Activated naive CD8-positive, alpha-beta T cell treated with anti-CD3 and anti-CD28 coated beads, Interleukin-2, amount 10 ng/mL, durations not matched to agents 7 days and 5 days (primary cell): Measurements from ENCODE around the gene DSE. TPM values are rescaled to one million over a fixed set of nuclear protein-coding genes. Genes with fewer than 3 reads are reported as not detected.

ENCODE experiments used
- ATAC-seq: fragments of 150-1000 bp; cut with Tn5 transposase; one replicate; pipeline ENCODE4 v1.10.0; 2021; ENCODE audit warnings: low read depth, moderate library complexity
- POLR2A ChIA-PET: fragments of 350-600 bp; sonication (Branson Sonifier 250); formaldehyde crosslinking; loops from one replicate; lab custom pipeline; 2021; ENCODE audit warnings: antibody characterized with exemption; lab: Charles Lee
- DNase-seq: peaks from one replicate; pipeline ENCODE4 v3.0.0; 2021
- H3K27ac Mint-ChIP-seq: one replicate; pipeline ENCODE4 v1.8.0; 2022; ENCODE audit warnings: mild to moderate bottlenecking, mixed read lengths
- H3K27me3 Mint-ChIP-seq: one replicate; pipeline ENCODE4 v1.8.0; 2022; ENCODE audit warnings: mild to moderate bottlenecking, moderate library complexity, mixed read lengths
- H3K36me3 Mint-ChIP-seq: one replicate; pipeline ENCODE4 v1.8.0; 2021; ENCODE audit warnings: mild to moderate bottlenecking, mixed read lengths
- H3K4me1 Mint-ChIP-seq: one replicate; pipeline ENCODE4 v1.8.0; 2021; ENCODE audit warnings: mixed read lengths
- H3K4me3 Mint-ChIP-seq: one replicate; pipeline ENCODE4 v1.8.0; 2022; ENCODE audit warnings: mild to moderate bottlenecking, moderate library complexity, mixed read lengths
- H3K9me3 Mint-ChIP-seq: one replicate; pipeline ENCODE4 v1.8.0; 2021; ENCODE audit warnings: mixed read lengths
- total RNA-seq, 2 experiments: library from RNA; stranded (reverse); gene quantifications; one replicate each; pipeline ENCODE4 v1.2.3, GENCODE V29; 2021

Gene DSE
- total RNA-seq, 2 experiments from 2014 or later = 3.9 to 4.1 TPM

DNA sequence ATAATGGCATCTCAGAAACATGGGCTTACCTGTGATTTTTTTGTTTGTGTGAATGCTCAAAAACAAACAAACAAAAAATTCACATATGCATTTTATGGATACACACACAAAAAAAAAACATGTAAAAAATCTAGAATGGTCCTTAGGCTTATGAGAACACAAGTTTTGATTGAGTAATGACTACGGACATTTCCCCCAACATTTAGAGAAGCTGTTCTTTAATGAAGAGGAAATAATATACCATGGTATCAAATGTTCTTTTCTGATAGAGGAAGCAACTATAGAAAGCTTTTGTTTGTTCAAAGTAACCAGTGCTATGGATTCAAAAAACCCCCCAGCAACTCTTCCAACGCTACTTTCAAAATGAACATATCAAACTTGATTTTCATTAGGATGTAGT, 81.8 kb downstream of the DSE start:
- POLR2A ChIA-PET = interaction anchor here (0.6 kb wide), 1 partner anchor 213 kb away, joined by 5 read pairs; no protein-coding TSS in a partner anchor
- Mint-ChIP-seq H3K27ac (no peak overlapping the region), H3K9me3 (no peaks in the 10 kb centered on the region)

DNA sequence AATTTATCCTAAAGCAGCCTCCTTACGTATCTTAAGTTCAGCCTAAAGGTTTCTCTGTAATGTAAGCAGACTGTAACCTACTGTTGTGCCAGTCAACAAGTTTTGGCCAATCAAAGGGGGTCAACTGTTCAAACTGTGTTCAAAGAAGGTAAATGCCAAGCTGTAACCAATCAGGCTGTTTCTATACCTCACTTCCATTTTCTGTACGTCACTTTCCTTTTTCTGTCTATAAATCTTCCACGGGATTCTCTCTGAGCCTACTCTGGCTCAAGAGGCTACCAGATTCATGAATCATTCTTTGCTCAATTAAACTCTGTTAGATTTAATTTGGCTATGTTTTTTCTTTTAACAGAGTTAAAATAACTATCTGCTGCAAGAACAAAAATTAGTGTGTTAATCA, 85.4 kb downstream of the DSE start:
- Mint-ChIP-seq H3K4me3 (no peak overlapping the region), H3K36me3 (peaks cover 11% of the 10 kb centered on the region), H3K27ac (no peak overlapping the region), H3K9me3 (no peaks in the 10 kb centered on the region), H3K27me3 (peaks cover 9% of the 10 kb centered on the region), H3K4me1 (peaks cover 39% of the 10 kb centered on the region)
- ATAC-seq = no peak
- POLR2A ChIA-PET = no interaction called here
- DNase-seq = no peak

More for the DNA sequence above, 81.8 kb downstream of the DSE start:
- Mint-ChIP-seq H3K27me3 (peaks cover 20% of the 10 kb centered on the region), H3K4me3 (no peak overlapping the region), H3K36me3 (peaks cover 21% of the 10 kb centered on the region), H3K4me1 (peaks cover 37% of the 10 kb centered on the region)
- ATAC-seq (no peak), DNase-seq (no peak)

DNA sequence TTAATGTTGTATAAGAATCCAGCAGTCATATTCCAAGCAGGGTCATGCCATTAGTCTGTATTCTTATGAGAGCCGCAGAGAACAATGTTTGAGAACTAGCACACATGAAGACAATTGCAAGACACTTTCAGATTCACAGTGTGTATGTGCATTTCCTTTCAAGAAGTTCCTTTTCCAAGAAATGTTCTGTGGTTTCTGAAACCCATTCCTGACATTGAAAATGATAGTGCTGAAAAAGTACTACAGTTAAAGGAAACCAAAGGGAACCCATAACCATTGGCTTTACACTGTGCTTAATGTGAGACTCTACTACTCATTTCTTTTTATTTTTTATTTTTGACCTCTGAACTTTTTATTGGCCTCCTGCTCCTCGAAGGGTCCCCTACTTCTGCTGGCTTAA, 86.2 kb downstream of the DSE start:
- no peak for DNase-seq
- peaks cover 11% of the 10 kb centered on the region for H3K36me3 Mint-ChIP-seq
- H3K27ac Mint-ChIP-seq = peak overlapping the region; percentile 63
- peak; percentile 35 for ATAC-seq
- POLR2A ChIA-PET = interaction anchor here (0.6 kb wide), 1 partner anchor 215 kb away, joined by 5 read pairs; no protein-coding TSS in a partner anchor
- no peaks in the 10 kb centered on the region for H3K9me3 Mint-ChIP-seq
- peak overlapping the region; percentile 60 for H3K4me3 Mint-ChIP-seq
- peaks cover 37% of the 10 kb centered on the region for H3K4me1 Mint-ChIP-seq
- peaks cover 9% of the 10 kb centered on the region for H3K27me3 Mint-ChIP-seq

DNA sequence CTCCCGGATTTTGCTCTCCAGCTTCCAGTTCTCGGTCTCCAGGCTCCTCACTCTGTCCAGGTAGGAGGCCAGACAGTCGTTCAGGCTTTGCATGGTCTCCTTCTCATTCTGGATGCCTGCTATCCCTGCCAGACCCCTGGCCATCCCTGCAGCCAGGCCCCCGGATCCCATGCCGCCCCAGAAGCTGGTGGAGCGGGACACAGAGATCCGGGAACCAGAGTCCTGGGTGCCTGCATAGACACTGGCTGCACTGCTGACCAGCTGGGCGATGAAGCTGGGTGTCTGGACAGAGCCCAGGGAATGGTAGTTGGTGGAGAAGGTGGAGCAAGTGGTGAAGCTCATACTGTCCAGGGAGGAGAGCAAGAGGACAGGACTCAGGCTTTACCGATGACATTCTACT, 87.5 kb downstream of the DSE start:
- no peaks in the 10 kb centered on the region for H3K9me3 Mint-ChIP-seq
- H3K27me3 Mint-ChIP-seq = peaks cover 16% of the 10 kb centered on the region
- no peak for ATAC-seq
- no peak overlapping the region for H3K4me3 Mint-ChIP-seq
- DNase-seq = no peak
- POLR2A ChIA-PET = no interaction called here
- H3K27ac Mint-ChIP-seq = no peak overlapping the region
- H3K4me1 Mint-ChIP-seq = peaks cover 40% of the 10 kb centered on the region
- H3K36me3 Mint-ChIP-seq = peaks cover 9% of the 10 kb centered on the region

DNA sequence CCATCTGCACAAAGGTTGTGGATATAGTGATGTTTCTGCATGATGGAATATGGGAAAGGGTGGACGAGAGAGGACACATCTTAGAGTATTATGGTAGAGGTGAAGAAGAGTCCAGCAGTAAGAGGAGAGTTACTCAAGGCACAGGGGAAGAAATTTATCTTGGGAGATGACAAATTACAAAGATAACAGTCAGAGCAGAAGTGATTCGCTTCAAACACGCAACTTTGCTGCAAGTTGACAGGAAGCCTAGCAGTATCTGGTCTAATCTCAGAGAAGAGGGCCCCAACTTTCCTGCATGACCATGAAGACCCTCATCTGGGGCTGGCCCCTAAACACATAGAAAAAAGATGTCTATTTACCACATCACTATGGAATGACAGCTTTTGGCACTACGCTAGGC, 89.2 kb downstream of the DSE start:
- Mint-ChIP-seq H3K9me3 (no peaks in the 10 kb centered on the region), H3K4me3 (no peak overlapping the region), H3K27ac (no peak overlapping the region), H3K4me1 (peaks cover 45% of the 10 kb centered on the region), H3K36me3 (peaks cover 10% of the 10 kb centered on the region), H3K27me3 (peaks cover 17% of the 10 kb centered on the region)
- DNase-seq = no peak
- no peak for ATAC-seq
- POLR2A ChIA-PET = no interaction called here

DNA sequence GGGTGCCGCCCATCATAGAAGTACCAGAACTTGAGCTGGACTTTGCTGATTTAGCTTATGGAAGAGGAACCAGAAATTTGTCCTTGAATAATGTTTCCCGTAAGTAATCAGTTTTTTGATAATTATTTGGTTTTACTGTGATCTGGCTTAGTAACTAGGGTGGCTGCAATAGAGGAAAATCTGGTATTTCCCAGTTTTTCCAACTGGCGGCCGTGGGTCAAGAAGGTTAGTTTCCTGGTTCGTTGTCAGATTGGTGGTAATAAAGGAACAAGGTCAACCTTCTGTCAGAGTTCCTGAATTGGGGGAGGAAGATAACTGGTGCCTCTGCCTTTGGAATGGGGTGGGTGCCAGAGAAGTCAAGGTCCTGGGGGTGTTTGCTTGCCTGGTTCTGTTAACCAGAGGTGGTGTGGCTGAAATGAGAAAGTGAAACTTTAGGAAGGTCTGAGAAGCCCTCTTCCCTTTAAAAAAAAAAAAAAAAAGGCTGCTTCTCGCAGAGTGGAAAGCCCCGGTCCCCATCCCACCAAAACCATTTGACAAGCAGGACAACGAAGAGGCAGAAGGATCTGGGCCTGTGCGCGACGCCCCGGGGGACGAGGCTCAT, 90.7 kb downstream of the DSE start, which contains the start of gene CALHM6:
Gene CALHM6 (plus strand): TSS at position 45 of the 601 bp plus-strand sequence. CDS start 555 bp downstream, at position 600.
- POLR2A ChIA-PET = no interaction called here
- ATAC-seq (no peak), DNase-seq (no peak)
- peaks cover 47% of the 10 kb centered on the region for H3K4me1 Mint-ChIP-seq
- peaks cover 17% of the 10 kb centered on the region for H3K27me3 Mint-ChIP-seq
- peak within 1 kb of the TSS; percentile 77 for H3K4me3 Mint-ChIP-seq
- H3K27ac Mint-ChIP-seq = peak within 1 kb of the TSS; percentile 77
- peaks cover 6% of the 10 kb centered on the region for H3K36me3 Mint-ChIP-seq
- H3K9me3 Mint-ChIP-seq = no peaks in the 10 kb centered on the region

DNA sequence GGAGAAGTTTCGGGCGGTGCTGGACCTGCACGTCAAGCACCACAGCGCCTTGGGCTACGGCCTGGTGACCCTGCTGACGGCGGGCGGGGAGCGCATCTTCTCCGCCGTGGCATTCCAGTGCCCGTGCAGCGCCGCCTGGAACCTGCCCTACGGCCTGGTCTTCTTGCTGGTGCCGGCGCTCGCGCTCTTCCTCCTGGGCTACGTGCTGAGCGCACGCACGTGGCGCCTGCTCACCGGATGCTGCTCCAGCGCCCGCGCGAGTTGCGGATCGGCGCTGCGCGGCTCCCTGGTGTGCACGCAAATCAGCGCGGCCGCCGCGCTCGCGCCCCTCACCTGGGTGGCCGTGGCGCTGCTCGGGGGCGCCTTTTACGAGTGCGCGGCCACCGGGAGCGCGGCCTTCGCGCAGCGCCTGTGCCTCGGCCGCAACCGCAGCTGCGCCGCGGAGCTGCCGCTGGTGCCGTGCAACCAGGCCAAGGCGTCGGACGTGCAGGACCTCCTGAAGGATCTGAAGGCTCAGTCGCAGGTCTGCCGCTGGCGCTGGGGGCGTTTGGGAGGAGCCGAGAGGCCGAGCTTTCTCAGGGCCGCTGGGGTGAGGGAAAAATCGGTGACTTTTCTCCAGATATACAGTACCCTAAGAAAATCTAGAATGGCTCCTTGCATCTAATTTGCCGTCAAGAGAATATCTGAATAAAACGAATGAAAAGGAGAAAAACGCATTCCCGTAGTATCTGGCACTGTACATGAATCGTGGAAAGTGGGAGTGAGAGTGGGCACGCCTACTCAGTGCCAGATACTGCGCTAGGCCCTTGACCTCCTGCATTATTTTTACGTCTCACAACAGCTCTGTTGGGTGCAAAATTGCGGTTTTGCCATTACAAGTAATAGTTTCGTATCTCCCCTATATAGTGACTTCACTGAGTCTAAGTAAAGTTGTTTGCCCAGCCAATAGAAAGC, 91.5 kb downstream of the DSE start:
- no peaks in the 10 kb centered on the region for H3K9me3 Mint-ChIP-seq
- peaks cover 19% of the 10 kb centered on the region for H3K27me3 Mint-ChIP-seq
- peak overlapping the region; percentile 77 for H3K4me3 Mint-ChIP-seq
- peaks cover 40% of the 10 kb centered on the region for H3K4me1 Mint-ChIP-seq
- ATAC-seq (peak; percentile 91), DNase-seq (peak; percentile 78)
- POLR2A ChIA-PET = interaction anchor here (0.6 kb wide), 1 partner anchor 146 kb away, joined by 4 read pairs; no protein-coding TSS in a partner anchor
- H3K27ac Mint-ChIP-seq = peak overlapping the region; percentile 77
- peaks cover 6% of the 10 kb centered on the region for H3K36me3 Mint-ChIP-seq

DNA sequence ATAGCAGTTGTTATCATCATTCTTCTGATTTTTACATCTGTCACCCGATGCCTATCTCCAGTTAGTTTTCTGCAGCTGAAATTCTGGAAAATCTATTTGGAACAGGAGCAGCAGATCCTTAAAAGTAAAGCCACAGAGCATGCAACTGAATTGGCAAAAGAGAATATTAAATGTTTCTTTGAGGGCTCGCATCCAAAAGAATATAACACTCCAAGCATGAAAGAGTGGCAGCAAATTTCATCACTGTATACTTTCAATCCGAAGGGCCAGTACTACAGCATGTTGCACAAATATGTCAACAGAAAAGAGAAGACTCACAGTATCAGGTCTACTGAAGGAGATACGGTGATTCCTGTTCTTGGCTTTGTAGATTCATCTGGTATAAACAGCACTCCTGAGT, 92.6 kb downstream of the DSE start:
- no peak overlapping the region for H3K27ac Mint-ChIP-seq
- H3K9me3 Mint-ChIP-seq = no peaks in the 10 kb centered on the region
- DNase-seq = no peak
- H3K27me3 Mint-ChIP-seq = peaks cover 22% of the 10 kb centered on the region
- peak overlapping the region; percentile 77 for H3K4me3 Mint-ChIP-seq
- POLR2A ChIA-PET = no interaction called here
- no peak for ATAC-seq
- H3K36me3 Mint-ChIP-seq = peaks cover 6% of the 10 kb centered on the region
- peaks cover 35% of the 10 kb centered on the region for H3K4me1 Mint-ChIP-seq

DNA sequence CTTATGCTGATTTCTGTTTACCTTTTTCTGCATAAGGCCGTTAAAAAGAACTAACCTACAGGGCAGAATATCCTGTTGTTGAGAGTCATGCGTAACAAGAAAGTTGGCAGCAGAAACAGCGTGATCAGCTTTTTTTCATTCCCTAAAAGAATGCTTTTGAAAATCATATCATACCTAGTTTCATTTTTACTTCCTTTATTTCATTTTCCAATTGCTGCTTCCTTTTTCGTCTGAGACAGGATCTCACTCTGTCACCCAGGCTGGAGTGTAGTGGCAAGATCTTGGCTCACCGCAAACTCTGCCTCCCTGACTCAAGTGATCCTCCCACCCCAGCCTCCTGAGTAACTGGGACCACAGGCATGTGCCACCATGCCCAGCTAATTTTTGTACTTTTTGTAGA, 94.5 kb downstream of the DSE start:
- Mint-ChIP-seq H3K27me3 (peaks cover 24% of the 10 kb centered on the region), H3K4me1 (peaks cover 28% of the 10 kb centered on the region), H3K9me3 (no peaks in the 10 kb centered on the region), H3K27ac (no peak overlapping the region), H3K36me3 (peaks cover 6% of the 10 kb centered on the region), H3K4me3 (peak overlapping the region; percentile 16)
- no peak for DNase-seq
- no peak for ATAC-seq
- POLR2A ChIA-PET = no interaction called here

DNA sequence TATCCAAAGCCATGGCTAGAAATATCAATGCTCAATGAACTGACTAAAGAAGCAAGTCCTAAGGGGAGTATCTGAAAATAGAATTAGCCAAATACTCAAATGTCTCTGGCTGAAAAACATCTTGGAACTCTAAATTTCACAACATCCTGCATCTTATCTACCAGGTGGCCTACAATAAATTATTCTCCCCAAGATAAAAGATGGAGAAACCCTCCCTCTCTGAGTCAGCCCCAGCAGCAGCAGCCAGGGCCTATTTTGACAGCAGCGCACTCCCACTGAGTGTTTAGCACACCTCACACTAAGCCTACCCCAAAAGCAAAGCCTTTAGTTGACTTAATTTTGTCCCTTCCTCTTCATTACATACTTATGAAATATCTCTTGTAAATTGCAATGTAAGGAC, 96.3 kb downstream of the DSE start:
- no peak for DNase-seq
- no peak overlapping the region for H3K4me3 Mint-ChIP-seq
- peaks cover 27% of the 10 kb centered on the region for H3K27me3 Mint-ChIP-seq
- peaks cover 15% of the 10 kb centered on the region for H3K4me1 Mint-ChIP-seq
- H3K9me3 Mint-ChIP-seq = no peaks in the 10 kb centered on the region
- H3K27ac Mint-ChIP-seq = no peak overlapping the region
- POLR2A ChIA-PET = no interaction called here
- no peak for ATAC-seq
- peaks cover 6% of the 10 kb centered on the region for H3K36me3 Mint-ChIP-seq

DNA sequence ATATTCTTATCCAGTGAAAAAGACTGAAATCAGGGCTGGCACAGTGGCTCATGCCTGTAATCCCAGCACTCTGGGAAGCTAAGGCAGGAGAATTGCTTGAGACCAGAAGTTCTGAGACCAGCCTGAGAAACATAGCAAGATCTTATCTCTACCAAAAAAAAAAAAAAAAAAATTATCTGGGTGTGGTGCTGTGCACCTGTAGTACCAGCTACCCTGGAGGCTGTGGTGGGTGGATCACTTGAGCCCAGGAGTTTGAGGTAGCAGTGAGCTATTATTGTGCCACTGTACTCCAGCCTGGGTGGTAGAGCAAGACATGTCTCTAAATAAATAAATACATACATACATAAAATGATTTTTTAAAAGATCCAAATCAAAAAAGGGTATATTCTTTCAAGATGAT, 96.8 kb downstream of the DSE start:
- POLR2A ChIA-PET = no interaction called here
- H3K36me3 Mint-ChIP-seq = peaks cover 6% of the 10 kb centered on the region
- H3K4me1 Mint-ChIP-seq = peaks cover 14% of the 10 kb centered on the region
- DNase-seq = no peak
- H3K27ac Mint-ChIP-seq = no peak overlapping the region
- no peak overlapping the region for H3K4me3 Mint-ChIP-seq
- H3K27me3 Mint-ChIP-seq = peaks cover 25% of the 10 kb centered on the region
- no peaks in the 10 kb centered on the region for H3K9me3 Mint-ChIP-seq
- no peak for ATAC-seq

DNA sequence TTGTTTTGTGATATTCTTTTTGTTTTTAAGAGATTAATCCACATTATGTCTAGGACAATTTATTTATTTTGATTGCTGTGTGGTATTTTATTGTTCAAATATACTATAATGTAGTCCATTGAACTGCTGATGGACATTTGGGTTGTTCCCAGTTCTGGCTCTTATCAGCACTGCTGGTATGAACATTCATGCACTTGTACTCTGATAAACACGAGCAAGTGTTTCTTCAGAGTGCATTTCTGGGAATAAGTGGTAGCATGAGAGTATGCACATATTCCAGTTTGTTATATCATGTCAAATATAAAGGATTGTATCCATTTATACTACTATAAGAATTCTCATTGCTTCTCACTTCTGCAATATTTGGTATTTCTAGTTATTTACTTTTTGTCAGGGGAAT, 97.5 kb downstream of the DSE start:
- DNase-seq = no peak
- peaks cover 12% of the 10 kb centered on the region for H3K4me1 Mint-ChIP-seq
- peaks cover 19% of the 10 kb centered on the region for H3K27me3 Mint-ChIP-seq
- H3K27ac Mint-ChIP-seq = no peak overlapping the region
- H3K4me3 Mint-ChIP-seq = no peak overlapping the region
- ATAC-seq = no peak
- H3K36me3 Mint-ChIP-seq = peaks cover 6% of the 10 kb centered on the region
- POLR2A ChIA-PET = no interaction called here
- no peaks in the 10 kb centered on the region for H3K9me3 Mint-ChIP-seq

DNA sequence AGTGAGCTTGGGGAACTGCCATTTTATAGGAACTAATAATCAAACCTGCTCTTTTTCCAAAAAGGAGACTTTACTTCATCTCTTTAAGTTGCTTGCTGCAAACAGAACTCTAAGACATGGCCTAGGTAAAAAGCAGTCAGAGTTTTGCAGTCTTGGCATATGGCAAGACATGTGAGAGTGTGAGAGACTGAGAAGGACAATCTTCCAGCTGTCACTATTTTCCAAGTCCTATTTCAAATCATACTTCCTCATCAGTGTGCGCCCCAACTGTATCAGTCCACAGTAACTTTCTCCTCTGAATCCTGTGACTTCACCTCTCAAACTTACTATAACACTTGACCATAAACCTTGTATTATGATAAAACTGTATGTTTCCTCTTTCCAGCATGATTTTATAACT, 100.8 kb downstream of the DSE start:
- peaks cover 19% of the 10 kb centered on the region for H3K4me1 Mint-ChIP-seq
- DNase-seq (no peak), ATAC-seq (no peak)
- H3K27ac Mint-ChIP-seq = no peak overlapping the region
- H3K36me3 Mint-ChIP-seq = peaks cover 4% of the 10 kb centered on the region
- peaks cover 18% of the 10 kb centered on the region for H3K27me3 Mint-ChIP-seq
- POLR2A ChIA-PET = no interaction called here
- no peak overlapping the region for H3K4me3 Mint-ChIP-seq
- no peaks in the 10 kb centered on the region for H3K9me3 Mint-ChIP-seq
